Measurements from ENCODE around the gene P2RX7.

Gene P2RX7

GRCh38 chr12:121111684-121112083 is 21.0 kb upstream of the P2RX7 start:
- no peak for DNase-seq

GRCh38 chr12:121112496-121112895 is 20.2 kb upstream of the P2RX7 start:
- no peak for DNase-seq

GRCh38 chr12:121113057-121113456 is 19.6 kb upstream of the P2RX7 start:
- DNase-seq: no peak

GRCh38 chr12:121114019-121114639 is 18.5 kb upstream of the P2RX7 start:
- DNase-seq: no peak

GRCh38 chr12:121114806-121115205 is 17.9 kb upstream of the P2RX7 start:
- DNase-seq: no peak

- no peak for DNase-seq
These were observed 17.1 kb upstream of the P2RX7 start for GRCh38 chr12:121115530-121115929.

GRCh38 chr12:121116318-121117225 is 16.1 kb upstream of the P2RX7 start:
- DNase-seq: no peak

- DNase-seq: no peak
These were observed 15.4 kb upstream of the P2RX7 start for GRCh38 chr12:121117226-121117777.

GRCh38 chr12:121120323-121120722 is 12.4 kb upstream of the P2RX7 start:
- no peak for DNase-seq

- no peak for DNase-seq
These were observed 11.5 kb upstream of the P2RX7 start for GRCh38 chr12:121120989-121121755.

GRCh38 chr12:121121805-121122204 is 10.9 kb upstream of the P2RX7 start:
- DNase-seq: no peak

- no peak for DNase-seq
These were observed 9.2 kb upstream of the P2RX7 start for GRCh38 chr12:121123488-121123887.

- DNase-seq: no peak
These were observed 8.1 kb upstream of the P2RX7 start for GRCh38 chr12:121124402-121125109.

- DNase-seq: no peak
These were observed 5.2 kb upstream of the P2RX7 start for GRCh38 chr12:121127501-121127900.

- peak; percentile 64 for DNase-seq
These were observed 3.5 kb upstream of the P2RX7 start for GRCh38 chr12:121128908-121129810.

- no peak for DNase-seq
These were observed 2.9 kb upstream of the P2RX7 start for GRCh38 chr12:121129811-121130147.

- no peak for DNase-seq
These were observed 1.8 kb upstream of the P2RX7 start for GRCh38 chr12:121130866-121131373.

- no peak for DNase-seq
These were observed 735 bp upstream of the P2RX7 start for GRCh38 chr12:121131941-121132341.

GRCh38 chr12:121133838-121134237 is 1.2 kb downstream of the P2RX7 start:
- DNase-seq: no peak

- no peak for DNase-seq
These were observed 2.6 kb downstream of the P2RX7 start for GRCh38 chr12:121135320-121135719.

GRCh38 chr12:121137512-121137911 is 4.8 kb downstream of the P2RX7 start:
- no peak for DNase-seq
